Lung (tissue), 12 donors: ENCODE measurements around the gene ANK3. TPM values are rescaled to one million over a fixed set of nuclear protein-coding genes. Genes with fewer than 3 reads are reported as not detected.

Source experiments
- ATAC-seq: fragments of 200-7000 bp; cut with Tn5 transposase; one replicate; pipeline ENCODE4 v1.9.1; 2020; ENCODE audit warnings: moderate number of reproducible peaks; ENCODE audit not compliant: insufficient read depth, low FRiP score
- DNase-seq, 3 donors: peaks; one replicate each; pipeline ENCODE4 v3.0.0-alpha.2; 2013 to 2017
- H3K27ac ChIP-seq, 2 donors: one replicate each; pipeline ENCODE4 v1.5.1; 2013; ENCODE audit warnings: mild to moderate bottlenecking in 2 of 2, moderate library complexity in 2 of 2, control low read depth in 1 of 2, inconsistent platforms in 1 of 2, low read depth in 1 of 2, low read length in 1 of 2
- H3K27me3 ChIP-seq, 3 donors: one replicate each; pipeline ENCODE4 v1.5.1; 2013; ENCODE audit warnings: low read length in 2 of 3; ENCODE audit not compliant: control insufficient read depth in 3 of 3, insufficient read depth in 3 of 3
- H3K36me3 ChIP-seq, 4 donors: one replicate each; pipeline ENCODE4 v1.5.1; 2013; ENCODE audit warnings: low read length in 4 of 4, mild to moderate bottlenecking in 1 of 4, moderate library complexity in 1 of 4; ENCODE audit not compliant: control insufficient read depth in 4 of 4, insufficient read depth in 4 of 4
- H3K4me1 ChIP-seq, 5 donors: one replicate each; pipeline ENCODE4 v1.5.1; 2013; ENCODE audit warnings: low read length in 5 of 5, mild to moderate bottlenecking in 2 of 5, moderate library complexity in 1 of 5; ENCODE audit not compliant: control insufficient read depth in 5 of 5, insufficient read depth in 5 of 5
- H3K4me3 ChIP-seq: one replicate; pipeline ENCODE4 v1.5.1; 2013; ENCODE audit warnings: mild to moderate bottlenecking, control low read depth, moderate library complexity
- H3K9ac ChIP-seq, 2 donors: one replicate each; pipeline ENCODE4 v1.5.1; 2013; ENCODE audit warnings: low read length in 2 of 2, control low read depth in 1 of 2; ENCODE audit not compliant: insufficient read depth in 1 of 2
- H3K9me3 ChIP-seq, 4 donors: one replicate each; pipeline ENCODE4 v1.5.1; 2013; ENCODE audit warnings: low read length in 3 of 4, mild to moderate bottlenecking in 1 of 4, moderate library complexity in 1 of 4; ENCODE audit not compliant: control insufficient read depth in 4 of 4, insufficient read depth in 3 of 4
- WGBS, 2 donors: extraction: QIAGEN DNeasy Blood & Tissue Kit; methylation state at CpG; one replicate each; pipeline ENCODE4 v1.1.7; 2013; 5-methylcytosine and 5-hydroxymethylcytosine counted together
- polyA plus RNA-seq, 2 donors: library from polyadenylated mRNA; stranded (reverse); fragments of 200-250 nt; gene quantifications; one replicate each; pipeline ENCODE4 v1.2.1, GENCODE V29; 2013
- total RNA-seq, 2 donors: library from RNA; depleted of rRNA in 1 of 2; stranded (reverse); fragments of >200 nt in 1 of 2; gene quantifications; one replicate each; pipeline ENCODE4 v1.2.1, GENCODE V29; 2014 to 2021
- TF ChIP-seq, protein P1 (sequence below): IDR thresholded peaks from 2 replicates; pipeline ENCODE4 v1.5.1; 2012; ENCODE audit warnings: mild to moderate bottlenecking; ENCODE audit errors: control extremely low read depth, extremely low read depth
- donor health status: control.
- donor health status: control.
- donor health status: Bipolar disorder and iron deficiency.
- donor health status: healthy.
- donor health status: DM: yes; HTN: yes; CAD: no.

ANK3 gene
- total and polyA plus RNA-seq, 4 donors: 10.4 to 96.0 (median 46.4) TPM

DNA sequence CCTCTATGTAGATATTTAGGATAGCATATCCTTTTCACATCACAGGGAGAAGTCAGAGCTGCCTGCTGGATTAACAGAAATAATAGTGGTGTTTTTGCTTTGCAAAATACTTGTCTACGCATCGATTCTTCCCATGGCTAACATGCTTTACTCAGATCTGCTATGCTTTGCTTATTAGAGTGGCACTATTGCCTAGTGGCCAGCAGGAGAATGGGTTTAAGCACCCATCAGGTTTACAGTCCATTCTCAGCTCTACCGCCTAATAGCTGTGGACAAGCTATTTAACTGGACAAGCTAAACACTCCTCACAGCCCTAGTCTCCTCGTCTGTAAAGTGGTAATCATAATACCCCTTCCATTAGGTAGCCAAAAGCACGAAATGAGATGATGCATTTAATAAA is 265.1 kb downstream of the ANK3 start:
- H3K27me3 ChIP-seq: no peaks in the 10 kb centered on the region
- TF ChIP-seq, protein P1, sequence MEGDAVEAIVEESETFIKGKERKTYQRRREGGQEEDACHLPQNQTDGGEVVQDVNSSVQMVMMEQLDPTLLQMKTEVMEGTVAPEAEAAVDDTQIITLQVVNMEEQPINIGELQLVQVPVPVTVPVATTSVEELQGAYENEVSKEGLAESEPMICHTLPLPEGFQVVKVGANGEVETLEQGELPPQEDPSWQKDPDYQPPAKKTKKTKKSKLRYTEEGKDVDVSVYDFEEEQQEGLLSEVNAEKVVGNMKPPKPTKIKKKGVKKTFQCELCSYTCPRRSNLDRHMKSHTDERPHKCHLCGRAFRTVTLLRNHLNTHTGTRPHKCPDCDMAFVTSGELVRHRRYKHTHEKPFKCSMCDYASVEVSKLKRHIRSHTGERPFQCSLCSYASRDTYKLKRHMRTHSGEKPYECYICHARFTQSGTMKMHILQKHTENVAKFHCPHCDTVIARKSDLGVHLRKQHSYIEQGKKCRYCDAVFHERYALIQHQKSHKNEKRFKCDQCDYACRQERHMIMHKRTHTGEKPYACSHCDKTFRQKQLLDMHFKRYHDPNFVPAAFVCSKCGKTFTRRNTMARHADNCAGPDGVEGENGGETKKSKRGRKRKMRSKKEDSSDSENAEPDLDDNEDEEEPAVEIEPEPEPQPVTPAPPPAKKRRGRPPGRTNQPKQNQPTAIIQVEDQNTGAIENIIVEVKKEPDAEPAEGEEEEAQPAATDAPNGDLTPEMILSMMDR: no peak
- WGBS, 2 donors: 90 to 93% methylated on average over 5 of the region's 5 CpGs
- H3K9ac ChIP-seq: no peak overlapping the region
- H3K9me3 ChIP-seq: no peaks in the 10 kb centered on the region
- DNase-seq (no peak), ATAC-seq (no peak)
- peaks cover 0 to 5% (median 0%) of the 10 kb centered on the region in 4 donors for H3K36me3 ChIP-seq
- peak overlapping the region in 1 of 2 donors; percentile 98 for H3K27ac ChIP-seq
- no peak overlapping the region for H3K4me3 ChIP-seq
- peaks cover 0 to 15% (median 0%) of the 10 kb centered on the region in 5 donors for H3K4me1 ChIP-seq

DNA sequence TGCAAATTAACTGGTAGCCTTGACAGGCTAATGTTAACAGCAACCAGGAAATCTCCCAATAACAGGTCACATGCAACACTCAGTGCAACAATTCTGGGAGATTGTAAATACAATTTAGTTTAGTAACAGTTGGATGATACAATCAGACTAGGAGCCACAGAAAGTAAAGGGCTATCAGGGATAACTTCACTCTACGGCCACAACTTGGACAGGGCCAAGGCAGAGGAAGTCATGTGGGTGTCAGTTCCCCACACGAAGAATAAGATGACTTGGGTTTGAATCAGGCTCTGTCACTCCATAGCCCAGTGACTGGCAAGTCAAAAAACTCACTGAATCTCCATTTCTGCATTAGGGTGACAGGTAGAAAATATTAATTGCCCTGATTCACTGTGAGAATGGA is 266.0 kb downstream of the ANK3 start:
- 61 to 70% methylated on average over 2 of the region's 2 CpGs for WGBS, 2 donors

DNA sequence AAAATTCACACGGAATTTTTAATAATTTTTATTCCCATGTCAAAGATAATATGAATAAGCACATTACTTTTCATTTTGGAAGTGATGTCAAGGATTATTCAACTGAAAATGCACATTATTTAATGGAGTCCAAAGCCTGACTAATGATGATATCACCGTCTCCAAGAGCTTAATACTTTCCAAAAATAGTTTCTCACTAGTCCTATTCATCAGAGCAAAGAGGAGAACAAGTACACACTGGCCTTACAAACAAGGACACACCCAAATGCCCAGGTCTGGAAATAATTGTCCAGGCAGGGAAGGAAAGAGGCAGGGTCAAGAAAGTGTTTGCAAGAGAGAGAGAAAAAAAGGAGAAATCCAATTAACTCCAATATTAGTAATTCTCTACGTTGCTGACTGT is 266.5 kb downstream of the ANK3 start:
- TF ChIP-seq, protein P1: no peak
- H3K4me1 ChIP-seq: peaks cover 0 to 15% (median 0%) of the 10 kb centered on the region in 5 donors
- no peak for DNase-seq
- H3K9me3 ChIP-seq: no peaks in the 10 kb centered on the region
- H3K27ac ChIP-seq: peak overlapping the region in 1 of 2 donors; percentile 98
- no peak for ATAC-seq
- H3K9ac ChIP-seq: no peak overlapping the region
- WGBS, 2 donors: 61 to 72% methylated on average over 3 of the region's 3 CpGs
- H3K4me3 ChIP-seq: no peak overlapping the region
- peaks cover 0 to 5% (median 0%) of the 10 kb centered on the region in 4 donors for H3K36me3 ChIP-seq
- no peaks in the 10 kb centered on the region for H3K27me3 ChIP-seq

More for the DNA sequence above, 266.0 kb downstream of the ANK3 start:
- Histone ChIP-seq H3K36me3 (peaks cover 0 to 5% (median 0%) of the 10 kb centered on the region in 4 donors), H3K9me3 (no peaks in the 10 kb centered on the region), H3K27ac (peak overlapping the region; percentile 31 to 98), H3K4me3 (no peak overlapping the region), H3K9ac (no peak overlapping the region), H3K27me3 (no peaks in the 10 kb centered on the region), H3K4me1 (peaks cover 0 to 15% (median 0%) of the 10 kb centered on the region in 5 donors)
- no peak for ATAC-seq
- DNase-seq: no peak
- TF ChIP-seq, protein P1: no peak

DNA sequence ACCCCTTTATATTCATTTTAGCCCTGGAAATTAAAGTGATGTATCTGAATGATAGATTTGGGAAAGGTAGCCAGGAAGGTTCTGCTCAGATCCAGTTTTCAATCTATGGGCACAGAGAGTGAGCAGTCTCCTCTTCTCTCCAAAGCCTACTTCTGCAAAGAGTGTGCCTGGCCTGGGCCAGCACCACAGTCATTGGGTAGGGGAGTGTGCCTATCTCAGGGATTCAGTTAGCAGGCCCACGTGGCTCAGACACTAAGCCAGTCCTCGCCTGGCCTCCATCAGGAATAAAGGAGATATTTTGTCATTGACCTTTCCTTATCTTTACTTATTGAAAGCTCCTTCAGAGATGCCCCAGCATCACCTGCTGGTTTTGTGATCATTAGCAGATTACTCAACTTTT is 267.5 kb downstream of the ANK3 start:
- no peak for DNase-seq
- no peaks in the 10 kb centered on the region for H3K9me3 ChIP-seq
- no peaks in the 10 kb centered on the region for H3K27me3 ChIP-seq
- TF ChIP-seq, protein P1: no peak
- ATAC-seq: no peak
- H3K27ac ChIP-seq: peak overlapping the region in 1 of 2 donors; percentile 30
- WGBS, 2 donors: 83 to 89% methylated on average over 2 of the region's 2 CpGs
- peaks cover 0 to 5% (median 0%) of the 10 kb centered on the region in 4 donors for H3K36me3 ChIP-seq
- peaks cover 0 to 15% (median 0%) of the 10 kb centered on the region in 5 donors for H3K4me1 ChIP-seq
- no peak overlapping the region for H3K4me3 ChIP-seq
- no peak overlapping the region for H3K9ac ChIP-seq
